IPS-18a (cell line): Measurements from ENCODE around the gene HIPK3.
A peak's percentile ranks its signal among the peaks of the same experiment; 100 is the strongest.

Experiments
- H3K27ac ChIP-seq: one replicate; pipeline ENCODE4 v1.5.1; 2013; ENCODE audit warnings: low read length
- H3K27me3 ChIP-seq: one replicate; pipeline ENCODE4 v1.6.1; 2013; ENCODE audit warnings: mild to moderate bottlenecking, low read length; ENCODE audit not compliant: control insufficient read depth, insufficient read depth
- H3K36me3 ChIP-seq: one replicate; pipeline ENCODE4 v1.6.1; 2013; ENCODE audit warnings: low read depth, low read length; ENCODE audit not compliant: control insufficient read depth
- H3K4me1 ChIP-seq: one replicate; pipeline ENCODE4 v1.6.1; 2013; ENCODE audit warnings: low read depth, low read length; ENCODE audit not compliant: control insufficient read depth
- H3K4me3 ChIP-seq: one replicate; pipeline ENCODE4 v1.5.1; 2013; ENCODE audit warnings: low read length
- H3K9ac ChIP-seq: one replicate; pipeline ENCODE4 v1.6.1; 2013; ENCODE audit warnings: mild to moderate bottlenecking, low read length, moderate library complexity
- H3K9me3 ChIP-seq: one replicate; pipeline ENCODE4 v1.6.1; 2013; ENCODE audit warnings: low read depth, low read length; ENCODE audit not compliant: control insufficient read depth

Gene HIPK3

DNA sequence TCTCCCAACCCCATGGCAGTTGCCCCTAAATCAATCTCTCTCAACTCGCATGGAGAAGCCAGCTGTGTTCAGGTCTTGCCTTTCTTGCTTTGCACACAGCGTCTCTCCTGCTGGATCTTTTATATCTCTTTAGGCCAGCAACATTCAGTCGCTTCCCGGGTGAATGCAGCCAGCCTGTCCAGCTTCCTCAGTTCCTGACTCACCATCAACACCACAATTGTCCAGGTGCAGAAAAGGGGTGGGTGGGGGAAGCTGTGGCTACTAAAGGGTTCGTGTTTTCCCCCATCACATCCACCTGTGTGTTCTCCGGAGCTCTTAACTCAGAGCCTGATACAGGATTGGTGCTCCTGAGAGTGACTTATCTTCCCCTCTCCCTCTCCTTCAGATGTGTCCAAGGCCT, 116.5 kb downstream of the HIPK3 start:
- no peaks in the 10 kb centered on the region for H3K36me3 ChIP-seq
- no peak overlapping the region for H3K4me3 ChIP-seq
- peaks cover 46% of the 10 kb centered on the region for H3K27me3 ChIP-seq
- H3K9me3 ChIP-seq: no peaks in the 10 kb centered on the region
- H3K9ac ChIP-seq: no peak overlapping the region
- H3K4me1 ChIP-seq: peaks cover 3% of the 10 kb centered on the region
- no peak overlapping the region for H3K27ac ChIP-seq

DNA sequence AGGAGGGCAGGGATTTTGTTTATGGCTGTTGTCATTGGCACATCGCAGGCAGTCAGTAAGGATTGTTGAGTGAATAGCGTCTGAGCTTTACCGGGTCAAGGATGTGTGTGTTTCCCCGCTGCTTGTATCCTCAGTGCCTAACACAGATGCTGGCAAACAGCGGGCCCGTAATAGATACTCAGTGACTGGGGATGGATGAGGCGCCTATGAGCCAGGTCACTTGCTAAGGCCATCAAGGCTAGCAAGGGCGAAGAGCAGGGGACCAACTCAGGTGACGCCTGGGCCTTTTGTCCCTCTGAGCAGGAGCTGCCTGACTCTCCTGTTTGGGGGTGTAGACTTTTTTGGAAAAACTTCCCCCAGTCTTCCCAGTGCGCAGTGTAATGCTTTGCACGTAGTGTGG, 118.1 kb downstream of the HIPK3 start:
- peak overlapping the region; percentile 52 for H3K9ac ChIP-seq
- H3K27ac ChIP-seq: no peak overlapping the region

DNA sequence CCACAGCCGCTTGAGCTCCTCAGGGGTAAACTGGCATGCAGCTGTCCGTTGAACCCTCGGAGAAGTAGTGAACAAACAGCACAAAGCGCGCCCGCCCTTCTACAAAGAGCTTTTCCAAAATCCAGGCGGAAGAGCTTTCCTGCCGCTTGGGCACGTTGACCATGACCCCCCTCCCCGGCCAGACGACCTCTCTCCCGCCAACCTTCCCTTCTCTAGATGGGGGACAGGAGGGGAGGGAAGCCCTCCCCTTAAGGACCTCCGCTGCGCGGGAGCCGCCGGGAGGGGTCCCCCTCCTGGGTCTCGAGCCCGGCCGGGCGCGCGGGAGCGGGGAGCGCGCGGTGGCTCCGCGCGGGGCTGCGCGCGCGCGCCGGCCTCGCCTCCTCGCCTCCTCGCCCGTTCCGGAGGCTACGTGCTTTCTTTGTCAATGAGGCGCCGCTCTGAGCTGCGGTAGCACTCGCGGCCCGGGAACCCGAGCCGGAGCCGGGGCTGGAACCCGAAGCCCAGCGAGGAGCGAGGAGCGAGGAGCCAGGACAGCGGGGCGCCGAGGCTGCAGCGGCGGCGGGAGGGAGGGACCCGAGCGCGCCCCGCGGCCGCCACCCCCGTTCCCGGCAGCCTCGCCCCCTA, 118.6 kb downstream of the HIPK3 start, which contains the start of gene KIAA1549L:
TSS of gene KIAA1549L (plus strand) at position 421 of the 624 bp plus-strand sequence.
- peaks cover 3% of the 10 kb centered on the region for H3K4me1 ChIP-seq
- H3K9me3 ChIP-seq: no peaks in the 10 kb centered on the region
- peak within 1 kb of the TSS; percentile 66 for H3K4me3 ChIP-seq
- H3K27me3 ChIP-seq: peaks cover 55% of the 10 kb centered on the region
- H3K27ac ChIP-seq: no peak within 1 kb of the TSS
- peak within 1 kb of the TSS; percentile 52 for H3K9ac ChIP-seq
- no peaks in the 10 kb centered on the region for H3K36me3 ChIP-seq

More for the DNA sequence above, 118.1 kb downstream of the HIPK3 start:
- H3K4me3 ChIP-seq: peak overlapping the region; percentile 66
- no peaks in the 10 kb centered on the region for H3K9me3 ChIP-seq
- peaks cover 3% of the 10 kb centered on the region for H3K4me1 ChIP-seq
- no peaks in the 10 kb centered on the region for H3K36me3 ChIP-seq
- H3K27me3 ChIP-seq: peaks cover 55% of the 10 kb centered on the region

DNA sequence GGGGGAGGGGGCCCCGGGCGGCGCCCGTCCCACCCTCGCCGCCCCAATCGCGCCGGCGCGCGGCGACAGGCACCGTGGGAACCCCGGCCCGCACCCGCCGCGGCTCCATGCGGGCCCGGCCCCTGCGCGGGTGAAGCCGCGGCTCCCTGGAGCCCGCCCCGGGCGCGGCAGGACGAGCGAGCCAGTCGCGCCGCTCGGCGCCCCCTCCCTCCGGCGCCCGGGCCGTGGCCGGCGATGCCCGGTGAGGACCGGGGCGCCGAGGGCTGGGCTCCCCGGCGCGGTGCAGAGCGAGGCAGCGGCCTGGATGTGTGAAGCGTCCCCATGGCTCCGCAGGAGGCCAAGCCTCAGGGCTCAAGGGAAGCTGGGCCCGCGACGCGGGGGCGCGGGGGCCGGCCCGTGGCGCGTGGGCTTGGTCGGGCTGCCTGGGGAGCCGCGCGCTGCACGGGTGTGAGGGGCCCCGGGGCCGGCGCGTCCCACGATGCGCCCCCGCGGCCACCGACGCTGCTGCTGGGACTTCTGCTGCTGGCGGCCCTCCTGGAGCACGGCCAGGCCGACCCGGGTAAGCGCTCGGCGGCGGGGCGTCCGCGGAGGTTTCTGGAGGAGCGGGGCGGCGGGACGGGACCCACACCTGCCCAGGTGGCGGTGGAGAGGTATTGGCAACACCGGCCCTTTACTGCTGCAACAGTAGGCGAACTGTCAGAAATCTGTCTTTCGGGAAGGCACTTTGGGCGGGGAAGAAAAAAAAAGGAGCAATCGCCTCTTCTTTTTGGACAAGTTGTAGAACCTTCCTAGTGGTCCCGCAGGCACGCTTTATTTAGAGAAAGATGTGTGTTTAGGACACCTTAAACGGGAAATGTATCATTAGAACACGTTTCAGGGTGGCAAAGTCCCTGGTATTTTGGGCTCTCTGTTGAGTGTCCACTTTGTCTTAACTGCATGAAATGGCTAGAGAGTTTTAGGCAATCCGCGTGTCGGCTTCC, 119.4 kb downstream of the HIPK3 start:
- Histone ChIP-seq H3K36me3 (no peaks in the 10 kb centered on the region), H3K4me1 (peaks cover 3% of the 10 kb centered on the region), H3K27me3 (peaks cover 55% of the 10 kb centered on the region), H3K9me3 (no peaks in the 10 kb centered on the region), H3K9ac (no peak overlapping the region), H3K4me3 (peak overlapping the region; percentile 66), H3K27ac (no peak overlapping the region)

DNA sequence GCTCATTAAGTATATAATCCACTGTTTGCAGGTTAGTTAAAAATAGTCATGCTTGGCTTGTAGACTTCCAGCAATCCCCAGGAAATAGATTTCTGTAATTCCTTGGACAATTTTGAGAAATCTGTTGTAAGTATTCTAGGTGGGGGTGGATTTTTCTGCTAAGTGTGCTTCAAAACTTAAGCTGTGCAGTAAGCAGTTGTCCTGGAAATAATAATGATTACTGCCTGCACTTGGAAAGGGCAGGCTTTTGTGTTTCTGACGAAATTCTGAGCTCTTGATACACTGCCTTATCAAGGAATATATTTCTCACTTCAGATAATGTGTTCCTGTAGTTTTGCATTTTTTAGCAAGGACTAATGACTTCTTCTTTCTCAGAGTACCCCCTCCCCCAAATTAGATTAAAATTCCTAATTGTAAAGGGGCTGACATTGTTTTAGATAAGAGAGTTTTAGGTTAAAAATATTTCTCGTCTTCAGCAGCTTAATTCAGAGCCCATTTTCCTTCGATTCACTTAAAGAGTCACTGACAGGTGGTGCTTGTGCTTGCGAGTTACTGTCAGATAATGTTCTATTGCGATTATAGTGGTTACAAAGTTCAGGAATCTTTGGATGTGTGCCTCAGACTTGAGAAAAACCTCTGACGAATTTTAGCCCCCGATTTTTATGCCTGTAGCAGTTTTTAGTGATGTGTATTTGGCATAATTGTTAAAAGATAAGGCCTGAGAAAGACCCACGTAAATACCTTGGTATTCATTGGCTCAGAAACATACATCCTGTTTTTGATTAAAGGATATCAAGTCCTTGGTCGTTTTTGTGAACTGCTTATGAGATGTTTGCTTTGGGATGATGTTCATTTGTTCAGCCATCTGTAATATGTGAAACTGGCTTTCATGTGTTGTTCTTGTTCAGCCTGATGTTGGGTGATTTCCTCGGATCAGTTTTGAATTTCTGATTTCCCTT, 120.5 kb downstream of the HIPK3 start:
- peaks cover 55% of the 10 kb centered on the region for H3K27me3 ChIP-seq
- H3K4me3 ChIP-seq: peak overlapping the region; percentile 48
- H3K27ac ChIP-seq: no peak overlapping the region
- no peaks in the 10 kb centered on the region for H3K9me3 ChIP-seq
- peaks cover 3% of the 10 kb centered on the region for H3K4me1 ChIP-seq
- no peak overlapping the region for H3K9ac ChIP-seq
- H3K36me3 ChIP-seq: no peaks in the 10 kb centered on the region

DNA sequence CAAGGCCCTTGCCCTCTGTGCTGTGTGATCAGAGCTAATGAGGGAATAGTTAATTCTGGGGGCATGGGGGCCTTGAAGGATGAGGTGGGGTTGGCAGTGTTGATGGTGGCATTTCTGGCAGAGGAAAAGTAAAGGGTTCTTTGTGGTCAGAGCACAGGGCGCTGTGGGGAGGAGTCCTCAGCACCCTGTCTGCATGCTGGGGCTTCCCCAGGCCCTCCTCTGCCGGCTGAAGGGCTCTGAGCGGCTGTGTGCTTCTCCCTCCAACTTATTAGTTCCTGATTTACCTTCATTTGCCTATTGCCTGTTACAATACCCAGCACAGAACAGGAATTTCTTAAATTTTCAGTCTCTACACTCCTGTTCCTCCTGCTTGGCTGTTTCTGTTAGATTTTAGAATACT, 122.8 kb downstream of the HIPK3 start:
- Histone ChIP-seq H3K27ac (no peak overlapping the region), H3K9me3 (no peaks in the 10 kb centered on the region), H3K4me3 (no peak overlapping the region), H3K4me1 (peaks cover 3% of the 10 kb centered on the region), H3K36me3 (no peaks in the 10 kb centered on the region), H3K9ac (no peak overlapping the region), H3K27me3 (peaks cover 40% of the 10 kb centered on the region)

DNA sequence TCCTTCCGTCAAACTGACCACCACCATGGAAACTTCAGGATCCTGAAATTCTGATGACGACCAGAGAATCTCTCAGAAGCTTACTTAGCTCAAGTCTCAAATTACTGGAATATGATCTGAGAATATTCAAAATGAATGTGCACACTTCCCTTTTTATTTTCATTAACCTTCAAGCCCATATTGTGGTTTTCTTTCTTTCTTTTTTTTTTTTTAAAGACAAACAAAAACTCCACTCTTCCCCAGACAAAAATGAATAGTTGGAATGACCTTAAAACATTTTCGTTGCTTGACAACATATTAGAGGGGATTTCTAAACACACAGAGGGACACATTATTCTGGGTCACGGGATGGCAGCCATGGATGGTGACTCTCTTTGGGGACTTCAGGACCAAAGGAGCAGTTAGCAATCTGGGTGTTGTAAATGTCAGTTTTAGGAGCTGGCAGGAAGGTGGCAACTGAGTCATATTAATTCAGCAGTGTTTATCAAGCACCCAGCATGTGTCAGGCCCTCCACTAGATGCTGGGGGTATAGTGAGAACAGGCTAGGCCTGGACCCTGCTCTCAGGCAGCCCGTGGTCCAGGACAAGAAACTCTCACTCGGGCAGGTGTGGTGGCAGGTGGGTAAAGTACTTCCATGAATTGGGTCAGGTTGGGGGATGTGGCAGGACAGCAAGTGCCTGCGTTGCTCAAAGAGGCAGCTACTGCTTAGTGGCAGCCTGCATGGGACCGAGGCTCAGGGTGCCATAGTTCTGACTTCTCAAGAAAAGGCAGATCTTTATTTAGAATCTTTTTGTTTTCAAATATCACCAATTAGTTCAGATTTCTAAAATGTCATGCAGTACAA, 126.1 kb downstream of the HIPK3 start:
- H3K4me1 ChIP-seq: no peaks in the 10 kb centered on the region

DNA sequence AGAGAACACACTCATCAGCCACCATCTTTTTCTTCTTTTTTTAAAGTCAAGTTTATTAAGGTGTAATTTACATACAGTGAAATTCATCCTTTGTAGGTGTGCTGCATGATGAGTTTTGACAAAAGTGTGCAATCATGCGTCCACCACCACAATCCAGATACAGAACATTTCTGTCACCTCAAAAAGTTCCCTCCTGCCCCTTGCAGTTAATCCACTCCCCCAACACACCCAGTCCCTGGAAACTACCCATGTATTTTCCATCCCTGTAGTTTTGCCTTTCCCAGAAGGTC, 126.7 kb downstream of the HIPK3 start:
- Histone ChIP-seq H3K27ac (no peak overlapping the region), H3K9ac (no peak overlapping the region), H3K9me3 (peaks cover 12% of the 10 kb centered on the region), H3K4me1 (no peaks in the 10 kb centered on the region), H3K27me3 (peaks cover 7% of the 10 kb centered on the region), H3K36me3 (no peaks in the 10 kb centered on the region), H3K4me3 (no peak overlapping the region)

More for the DNA sequence above, 126.1 kb downstream of the HIPK3 start:
- no peak overlapping the region for H3K4me3 ChIP-seq
- H3K36me3 ChIP-seq: no peaks in the 10 kb centered on the region
- H3K27ac ChIP-seq: no peak overlapping the region
- peaks cover 13% of the 10 kb centered on the region for H3K27me3 ChIP-seq
- peaks cover 12% of the 10 kb centered on the region for H3K9me3 ChIP-seq
- H3K9ac ChIP-seq: no peak overlapping the region

DNA sequence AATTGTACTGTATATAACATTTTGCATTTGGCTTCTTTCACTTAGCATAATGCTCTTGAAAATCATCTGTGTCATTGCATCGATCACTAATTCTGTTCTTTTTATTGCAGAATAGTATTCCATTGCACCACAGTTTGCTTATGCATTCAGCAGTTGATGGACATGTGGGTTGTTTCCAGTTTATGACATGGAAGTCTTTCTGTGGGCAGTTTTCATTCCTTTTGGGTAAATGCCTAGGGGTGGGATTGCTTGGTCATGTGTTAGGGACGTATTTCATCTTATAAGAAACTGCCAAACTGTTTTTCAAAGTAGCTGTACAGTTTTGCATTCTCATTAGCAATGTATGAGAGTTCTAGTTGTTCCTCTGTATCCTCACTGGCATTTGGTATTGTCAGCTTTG, 127.0 kb downstream of the HIPK3 start:
- Histone ChIP-seq H3K36me3 (no peaks in the 10 kb centered on the region), H3K4me3 (no peak overlapping the region), H3K27ac (no peak overlapping the region), H3K9ac (no peak overlapping the region), H3K27me3 (peaks cover 3% of the 10 kb centered on the region), H3K9me3 (peaks cover 12% of the 10 kb centered on the region), H3K4me1 (no peaks in the 10 kb centered on the region)

DNA sequence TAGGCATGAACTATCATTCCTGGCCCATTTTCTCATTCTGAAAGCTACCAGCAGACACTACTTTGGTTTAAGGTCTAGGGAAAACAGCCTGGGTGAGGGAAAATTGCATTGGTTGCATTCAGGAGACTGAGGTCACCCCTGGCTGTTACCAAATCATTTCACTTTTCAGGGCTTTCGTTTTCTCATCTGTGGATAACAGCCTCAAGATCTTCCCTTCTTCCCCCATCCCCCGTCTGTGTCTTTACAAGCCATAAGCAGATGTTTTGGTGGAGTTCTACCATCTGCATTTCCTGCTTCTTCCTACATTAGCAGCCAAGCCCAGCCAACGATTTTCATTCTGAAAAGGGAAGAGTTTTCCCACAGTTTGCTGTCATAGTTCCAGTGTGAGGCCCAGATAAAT, 130.4 kb downstream of the HIPK3 start:
- no peak overlapping the region for H3K9ac ChIP-seq
- no peak overlapping the region for H3K4me3 ChIP-seq
- no peaks in the 10 kb centered on the region for H3K36me3 ChIP-seq
- peaks cover 12% of the 10 kb centered on the region for H3K9me3 ChIP-seq
- H3K27ac ChIP-seq: no peak overlapping the region
- H3K27me3 ChIP-seq: no peaks in the 10 kb centered on the region
- H3K4me1 ChIP-seq: no peaks in the 10 kb centered on the region
